HG02798 (cell line): ENCODE measurements around the gene FCHO1.

Experiments used
- ATAC-seq: cut with Tn5 transposase; IDR thresholded peaks from one replicate; pipeline ENCODE4 v1.9.1; 2021; ENCODE audit warnings: mild to moderate bottlenecking; ENCODE audit not compliant: unreplicated experiment, poor library complexity

The FCHO1 gene

DNA sequence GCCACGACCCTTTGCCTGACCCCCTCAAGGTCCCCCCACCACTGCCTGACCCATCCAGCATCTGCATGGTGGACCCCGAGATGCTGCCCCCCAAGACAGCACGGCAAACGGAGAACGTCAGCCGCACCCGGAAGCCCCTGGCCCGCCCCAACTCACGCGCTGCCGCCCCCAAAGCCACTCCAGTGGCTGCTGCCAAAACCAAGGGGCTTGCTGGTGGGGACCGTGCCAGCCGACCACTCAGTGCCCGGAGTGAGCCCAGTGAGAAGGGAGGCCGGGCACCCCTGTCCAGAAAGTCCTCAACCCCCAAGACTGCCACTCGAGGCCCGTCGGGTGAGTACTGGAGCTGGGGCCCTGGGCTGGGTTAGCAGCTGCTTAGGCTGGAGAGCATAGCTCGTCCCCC, 23.4 kb upstream of the FCHO1 start:
- no peak for ATAC-seq

DNA sequence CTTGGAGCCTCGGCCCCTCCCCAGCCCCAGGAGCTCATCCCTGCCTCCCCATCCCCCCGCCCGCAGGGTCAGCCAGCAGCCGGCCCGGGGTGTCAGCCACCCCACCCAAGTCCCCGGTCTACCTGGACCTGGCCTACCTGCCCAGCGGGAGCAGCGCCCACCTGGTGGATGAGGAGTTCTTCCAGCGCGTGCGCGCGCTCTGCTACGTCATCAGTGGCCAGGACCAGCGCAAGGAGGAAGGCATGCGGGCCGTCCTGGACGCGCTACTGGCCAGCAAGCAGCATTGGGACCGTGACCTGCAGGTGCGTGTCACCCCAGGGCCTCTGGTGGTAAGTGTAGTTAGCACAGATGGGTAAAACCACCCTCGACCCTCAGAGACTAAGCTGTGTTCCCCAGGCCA, 18.1 kb upstream of the FCHO1 start:
- no peak for ATAC-seq

DNA sequence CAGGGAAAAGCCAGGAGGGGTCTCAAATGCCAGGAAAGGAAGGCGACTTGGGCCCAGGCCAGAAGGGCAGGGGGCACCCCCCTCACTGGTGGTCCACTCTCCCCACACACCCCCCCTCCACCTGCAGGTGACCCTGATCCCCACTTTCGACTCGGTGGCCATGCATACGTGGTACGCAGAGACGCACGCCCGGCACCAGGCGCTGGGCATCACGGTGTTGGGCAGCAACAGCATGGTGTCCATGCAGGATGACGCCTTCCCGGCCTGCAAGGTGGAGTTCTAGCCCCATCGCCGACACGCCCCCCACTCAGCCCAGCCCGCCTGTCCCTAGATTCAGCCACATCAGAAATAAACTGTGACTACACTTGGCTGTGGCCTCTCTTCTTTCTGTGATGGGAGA, 17.1 kb upstream of the FCHO1 start:
- no peak for ATAC-seq

DNA sequence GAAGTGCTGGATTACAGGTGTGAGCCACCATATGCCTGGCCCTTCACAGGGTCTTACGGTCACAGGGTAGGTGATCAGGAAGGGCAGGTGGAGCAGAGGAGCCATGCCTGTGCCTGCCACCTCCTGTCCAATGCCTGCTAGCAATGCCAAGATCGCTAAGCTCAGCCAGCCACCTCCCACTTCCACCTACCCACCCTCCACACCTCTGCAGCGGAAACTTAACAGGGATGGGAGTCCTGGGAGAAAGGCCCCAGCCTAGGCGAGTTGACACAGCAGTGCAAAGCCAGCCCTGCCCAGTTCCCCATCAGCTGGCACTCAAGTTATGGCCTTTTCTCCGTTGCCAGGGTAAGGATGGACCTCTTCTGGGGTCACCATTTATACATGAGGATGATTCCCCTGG, 15.9 kb upstream of the FCHO1 start:
- ATAC-seq: no peak

DNA sequence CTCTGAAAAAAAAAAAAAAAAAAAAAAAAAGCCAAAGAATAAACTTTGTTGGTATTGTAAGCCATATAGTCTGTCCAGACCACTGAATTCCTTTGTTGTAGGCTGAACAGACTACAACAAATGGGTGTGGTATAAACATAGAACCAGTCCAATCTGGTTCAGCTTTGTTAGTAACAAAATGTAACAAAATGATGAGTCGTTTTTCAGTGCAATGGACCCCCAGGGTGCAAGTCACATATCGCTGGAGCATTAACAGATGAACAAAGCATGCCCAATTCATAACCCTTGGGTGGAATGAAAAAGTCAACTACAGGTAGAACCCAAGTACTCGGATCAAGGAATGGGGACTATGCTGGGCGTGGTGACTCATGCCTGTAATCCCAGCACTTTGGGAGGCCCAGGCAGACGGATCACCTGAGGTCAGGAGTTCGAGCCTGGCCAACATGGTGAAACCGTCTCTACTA, 13.6 kb upstream of the FCHO1 start:
- ATAC-seq: no peak

DNA sequence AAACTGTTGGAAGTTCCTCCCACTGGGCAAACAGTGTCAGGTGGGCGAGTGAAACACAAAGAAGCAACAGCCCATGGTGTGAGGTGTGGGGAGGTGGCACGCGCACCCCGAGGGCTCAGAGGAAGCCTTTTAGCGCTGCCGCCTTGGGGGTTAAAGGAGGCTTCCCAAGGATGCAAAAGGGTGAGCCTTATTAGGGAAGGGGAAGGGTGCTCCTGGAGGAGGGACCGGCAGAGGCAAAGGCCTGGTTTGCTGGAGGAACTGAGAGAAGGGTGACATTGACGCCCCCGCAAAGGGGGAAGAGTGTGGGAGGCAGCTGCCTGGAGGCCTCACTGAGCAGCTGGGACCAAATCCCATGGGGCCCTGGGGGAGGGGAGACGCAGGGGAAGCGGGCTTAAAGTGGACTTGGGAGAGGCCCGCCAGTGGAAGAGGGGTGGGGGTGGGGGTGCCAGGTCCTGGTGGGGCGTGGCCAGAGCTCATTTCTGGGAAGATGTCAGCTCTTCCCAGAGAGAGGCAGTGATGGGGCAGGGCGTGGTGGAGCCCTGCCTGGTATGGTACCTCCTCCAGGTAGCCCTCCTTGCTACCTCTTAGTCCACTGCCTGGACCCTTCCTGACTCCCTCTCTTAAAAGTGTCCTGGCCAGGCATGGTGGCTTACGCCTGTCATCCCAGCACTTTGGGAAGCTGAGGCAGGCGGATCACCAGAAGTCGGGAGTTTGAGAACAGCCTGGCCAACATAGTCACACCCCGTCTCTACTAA, 12.0 kb upstream of the FCHO1 start:
- ATAC-seq: no peak

DNA sequence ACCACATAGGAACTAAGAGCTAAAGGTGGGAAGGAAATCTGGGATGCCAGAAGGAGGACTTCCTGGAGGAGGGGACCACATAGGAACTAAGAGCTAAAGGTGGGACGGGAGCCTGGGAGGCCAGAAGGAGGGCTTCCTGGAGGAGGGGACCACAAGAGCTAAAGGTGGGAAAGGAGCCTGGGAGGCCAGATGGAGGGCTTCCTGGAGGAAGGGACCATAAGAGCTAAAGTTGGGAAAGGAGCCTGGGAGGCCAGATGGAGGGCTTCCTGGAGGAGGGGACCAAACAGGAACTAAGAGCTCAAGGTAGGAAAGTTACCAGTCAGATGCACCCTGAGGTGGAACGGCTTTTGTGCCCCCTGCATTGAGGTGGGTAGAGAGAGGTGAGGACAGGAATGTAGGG, 9.8 kb upstream of the FCHO1 start:
- no peak for ATAC-seq

DNA sequence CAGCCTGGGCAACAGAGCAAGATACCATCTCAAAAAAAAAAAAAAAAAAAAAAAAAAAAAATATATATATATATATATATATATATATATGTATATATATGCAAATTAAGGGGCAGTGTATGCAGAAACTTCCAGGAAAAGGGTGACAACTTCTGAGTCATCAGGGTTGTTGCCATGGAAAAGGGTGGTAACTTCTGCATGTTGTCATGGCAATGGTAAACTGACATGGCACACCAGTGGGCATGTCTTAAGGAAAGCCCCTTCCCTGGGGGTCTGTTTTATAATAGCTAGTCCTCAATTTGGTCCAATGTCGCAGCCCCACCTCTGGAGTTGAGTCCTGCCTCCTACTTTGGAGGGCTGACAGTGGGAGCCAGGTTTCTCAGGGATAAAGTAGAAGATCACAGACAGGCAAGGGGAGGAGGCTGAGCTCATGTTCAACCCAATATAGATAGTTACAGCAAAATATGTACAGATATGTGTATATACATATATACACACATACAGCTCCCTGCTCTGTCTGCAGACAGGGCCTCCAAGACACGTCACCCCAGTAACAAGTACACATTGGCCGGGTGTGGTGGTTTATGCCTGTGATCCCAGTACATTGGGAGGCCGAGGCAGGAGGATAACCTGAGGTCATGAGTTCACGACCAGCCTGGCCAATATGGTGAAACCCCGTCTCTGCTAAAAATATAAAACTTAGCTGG, 7.2 kb upstream of the FCHO1 start:
- no peak for ATAC-seq

DNA sequence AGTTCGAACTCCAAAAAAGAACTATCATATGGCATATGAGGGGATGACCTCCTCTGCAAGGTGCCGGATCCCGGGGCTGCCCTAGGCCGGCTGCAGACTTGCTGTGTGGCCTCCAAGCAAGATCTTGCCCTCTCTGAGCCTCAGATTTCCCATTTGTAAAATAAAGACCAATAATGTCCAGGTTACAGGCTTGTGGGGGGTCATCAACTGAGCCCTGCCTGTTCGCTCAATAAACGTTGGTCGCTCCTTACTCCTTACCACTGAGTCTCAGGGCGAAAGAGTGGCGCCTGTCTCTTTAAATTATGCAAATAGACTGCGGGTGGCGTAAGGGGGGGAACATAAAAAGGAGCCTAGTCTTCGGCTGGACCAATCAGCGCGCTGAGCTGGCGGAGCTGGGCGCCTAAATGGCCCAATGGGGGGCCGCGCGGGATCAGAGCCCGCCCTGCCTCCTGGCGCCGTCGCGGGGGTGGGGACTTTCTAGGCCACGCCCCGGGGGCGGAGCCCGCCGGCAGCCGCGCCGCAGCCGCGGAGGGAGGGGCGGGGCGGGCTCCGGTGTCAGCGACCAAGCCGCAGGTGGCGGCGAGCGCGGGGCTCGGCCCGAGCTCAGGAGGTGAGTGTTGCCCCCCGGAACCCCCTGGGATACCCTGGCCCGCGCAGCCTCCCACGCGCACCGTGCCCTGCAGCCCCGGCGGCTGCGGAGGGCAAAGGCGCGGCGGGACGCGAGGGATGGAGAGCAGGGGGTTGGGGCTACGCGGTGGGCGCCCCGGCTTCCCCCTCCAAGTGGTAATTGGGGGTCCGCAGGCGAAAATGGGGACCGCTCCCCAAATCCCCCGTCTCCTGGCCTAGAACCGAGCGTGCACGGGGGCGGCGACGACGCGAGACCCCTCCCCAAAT, 3.8 kb upstream of the FCHO1 start:
- peak; percentile 88 for ATAC-seq

DNA sequence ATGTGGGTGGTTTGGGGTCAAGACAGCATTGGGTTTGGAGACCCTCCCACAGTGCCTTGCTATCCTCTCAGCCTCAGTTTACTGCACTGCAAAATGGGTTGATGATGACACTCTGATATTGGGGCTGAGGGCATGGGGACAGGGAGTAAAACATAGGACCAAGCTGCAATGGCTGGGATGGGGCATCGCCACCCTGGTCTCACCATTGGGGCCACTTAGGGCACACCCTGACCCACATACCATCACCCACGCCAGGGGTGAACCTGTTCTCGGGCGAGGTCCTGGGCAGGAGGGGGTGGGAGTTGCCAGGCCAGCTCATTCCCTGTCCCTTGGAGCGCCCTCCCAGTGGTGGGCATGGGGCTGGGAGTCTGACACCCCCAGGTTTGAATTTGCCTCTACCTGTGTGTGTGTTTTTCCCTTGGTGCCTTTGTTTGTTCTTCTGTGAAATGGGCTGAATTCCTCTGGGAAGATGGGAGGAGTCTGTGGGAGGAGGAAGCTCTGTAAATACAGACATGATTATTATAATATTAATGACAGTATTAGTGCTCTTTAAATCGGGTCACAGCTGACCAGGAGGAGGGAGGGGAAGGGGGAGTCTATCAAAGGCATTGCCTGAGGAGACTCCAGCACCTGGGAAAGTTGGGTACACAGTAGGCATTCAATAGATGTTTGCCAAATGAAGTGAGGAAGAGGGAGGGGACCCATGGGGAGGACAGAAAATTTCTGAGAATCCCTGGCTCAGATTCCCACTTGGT, 2.2 kb upstream of the FCHO1 start:
- no peak for ATAC-seq

DNA sequence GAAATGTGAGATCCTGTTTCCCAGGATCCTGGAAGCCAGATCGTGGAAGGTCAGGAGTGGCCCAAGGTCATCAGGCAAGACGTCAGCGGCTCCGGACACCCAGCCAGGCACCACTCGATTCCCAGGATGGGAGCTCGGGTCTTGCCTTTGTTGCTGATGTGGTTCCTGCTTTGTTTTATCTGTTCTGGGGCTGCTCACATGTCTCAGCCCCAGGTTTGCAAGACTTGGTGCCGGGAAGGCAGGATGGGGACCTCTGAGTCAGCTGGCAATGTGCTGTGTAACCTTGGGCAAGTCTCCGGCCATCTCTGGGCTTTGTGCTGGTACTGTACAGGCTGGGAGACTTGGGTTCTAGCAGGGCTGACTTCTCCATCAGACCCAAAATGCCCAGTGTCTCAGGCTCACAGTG, 1.4 kb upstream of the FCHO1 start:
- no peak for ATAC-seq

DNA sequence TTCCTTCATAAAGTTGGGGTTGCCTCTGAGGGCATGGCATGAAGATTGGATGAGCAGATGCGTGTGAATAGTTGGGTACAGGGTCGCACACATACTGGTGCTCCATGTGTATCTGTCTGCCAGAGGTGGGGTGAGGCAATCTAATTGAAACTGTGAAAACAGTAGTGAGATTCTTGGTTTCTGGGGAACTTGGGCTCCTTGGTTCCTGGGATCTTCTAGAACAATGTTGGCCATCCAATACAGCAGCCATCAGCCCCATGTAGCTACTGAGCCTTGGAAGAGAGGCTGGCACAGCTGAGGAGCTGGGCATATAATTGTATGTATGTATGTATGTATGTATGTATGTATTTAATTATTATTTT, 616 bp downstream of the FCHO1 start:
- no peak for ATAC-seq

DNA sequence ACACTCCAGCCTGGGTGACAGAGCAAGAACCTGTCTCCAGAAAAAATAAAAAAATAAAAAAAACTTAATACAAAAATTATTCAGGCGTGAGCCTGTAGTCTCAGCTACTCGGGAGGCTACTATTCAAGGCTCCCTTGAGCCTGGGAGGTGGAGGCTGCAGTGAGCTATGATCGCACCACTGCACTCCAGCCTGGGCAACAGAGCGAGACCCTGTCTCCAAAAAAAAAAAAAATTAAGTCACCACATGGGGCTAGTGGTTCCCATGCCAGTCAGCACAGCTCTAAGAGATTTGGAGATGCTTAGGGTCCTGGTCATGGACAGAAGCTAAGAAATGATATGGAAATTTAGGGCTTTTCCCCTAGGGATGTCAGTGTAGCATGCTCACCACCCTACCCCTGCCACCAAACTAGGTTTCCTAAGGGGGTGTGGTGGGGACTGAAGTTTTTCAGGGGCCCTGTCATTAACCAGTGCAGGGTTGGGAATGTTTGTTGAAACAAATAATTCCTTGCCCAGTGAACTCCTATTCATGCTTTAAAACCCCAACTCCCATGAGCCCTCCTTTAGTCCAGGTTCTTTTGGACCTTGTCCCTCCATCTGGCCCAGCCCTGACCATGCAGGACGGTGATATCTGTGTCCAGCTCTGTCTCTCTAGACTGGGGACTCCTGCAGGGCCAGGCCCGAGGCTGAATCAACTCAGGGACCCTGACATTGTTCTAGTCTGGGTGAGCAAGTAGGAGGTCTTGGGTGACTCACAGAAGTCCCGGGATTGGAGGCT, 1.8 kb downstream of the FCHO1 start:
- no peak for ATAC-seq

DNA sequence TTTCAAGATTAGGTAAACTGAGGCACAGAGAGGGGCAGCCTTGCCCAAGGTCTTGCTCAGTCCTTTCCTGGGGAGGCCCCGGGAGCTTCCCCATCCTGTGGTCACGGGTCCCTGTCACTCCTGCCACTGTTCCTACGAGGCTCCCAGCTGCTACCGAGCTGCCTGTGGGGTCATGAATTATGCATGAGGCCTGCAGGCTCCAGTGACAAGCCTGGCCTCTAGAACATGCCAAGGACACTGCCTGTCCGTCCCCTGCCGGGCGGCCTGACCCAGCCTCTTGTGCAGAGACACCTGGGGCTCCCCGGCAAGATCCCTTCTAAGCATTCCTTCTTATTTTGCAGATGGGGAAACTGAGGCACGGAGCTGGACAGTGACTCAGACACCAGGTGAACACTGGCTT, 2.7 kb downstream of the FCHO1 start:
- ATAC-seq: no peak

DNA sequence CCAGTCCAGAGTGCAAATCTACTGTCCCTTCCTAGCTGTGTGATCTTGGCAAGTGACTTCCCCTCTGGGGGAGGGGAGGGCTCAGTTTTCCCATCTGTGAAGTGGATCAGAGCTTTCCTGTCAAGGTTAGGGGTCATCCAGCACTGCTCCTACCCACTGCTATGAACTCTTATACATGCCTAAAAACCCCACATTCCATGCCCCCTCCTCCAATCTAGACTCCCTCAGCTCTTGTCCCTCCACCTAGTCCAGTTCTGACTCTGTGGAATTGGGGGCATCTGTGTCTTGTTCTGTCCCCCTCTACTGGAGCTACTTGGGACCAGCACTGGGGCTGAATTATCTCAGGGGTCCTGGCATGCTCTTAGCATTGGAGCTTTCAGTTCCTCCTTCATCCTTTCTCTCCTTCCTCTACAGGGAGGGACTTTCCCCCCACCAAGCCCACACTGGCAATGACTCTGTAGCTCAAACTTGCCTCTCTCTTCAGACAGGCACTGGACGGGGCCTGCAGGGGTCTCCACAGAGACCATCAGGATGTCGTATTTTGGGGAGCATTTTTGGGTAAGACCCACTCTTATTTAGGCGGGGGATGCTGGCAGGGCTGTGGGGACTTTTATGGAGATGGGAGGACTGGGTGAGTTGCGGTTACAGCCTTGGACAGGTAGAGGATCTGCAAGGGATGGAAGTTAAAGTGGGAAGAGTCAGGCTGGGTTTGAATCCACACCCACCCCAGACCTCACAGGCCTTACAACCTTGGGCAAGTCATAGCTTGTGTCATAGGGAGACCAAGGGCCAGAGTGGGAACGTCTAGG, 3.6 kb downstream of the FCHO1 start:
- ATAC-seq: peak; percentile 48

DNA sequence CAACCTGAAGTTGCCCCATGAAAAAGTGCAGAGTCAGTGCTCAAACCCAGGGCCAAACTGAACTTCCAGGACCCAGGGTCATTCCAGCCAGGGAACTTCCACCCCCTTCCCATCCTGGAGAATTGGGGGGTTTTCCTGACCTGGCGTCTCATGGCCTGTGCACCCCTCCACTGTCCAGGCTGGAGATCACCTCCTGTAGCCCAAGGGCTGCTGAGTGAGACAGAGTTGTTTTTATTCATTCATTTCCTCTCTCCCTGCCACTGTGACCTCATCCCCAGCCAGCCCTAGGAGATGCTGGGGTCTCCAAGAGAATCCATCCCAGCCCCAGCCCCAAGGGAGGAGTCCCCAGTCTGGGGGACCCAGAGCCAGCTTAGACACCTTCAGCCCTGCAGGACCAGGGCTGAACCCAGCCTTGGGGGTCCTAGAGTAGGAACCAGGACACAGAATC, 4.2 kb downstream of the FCHO1 start:
- no peak for ATAC-seq

DNA sequence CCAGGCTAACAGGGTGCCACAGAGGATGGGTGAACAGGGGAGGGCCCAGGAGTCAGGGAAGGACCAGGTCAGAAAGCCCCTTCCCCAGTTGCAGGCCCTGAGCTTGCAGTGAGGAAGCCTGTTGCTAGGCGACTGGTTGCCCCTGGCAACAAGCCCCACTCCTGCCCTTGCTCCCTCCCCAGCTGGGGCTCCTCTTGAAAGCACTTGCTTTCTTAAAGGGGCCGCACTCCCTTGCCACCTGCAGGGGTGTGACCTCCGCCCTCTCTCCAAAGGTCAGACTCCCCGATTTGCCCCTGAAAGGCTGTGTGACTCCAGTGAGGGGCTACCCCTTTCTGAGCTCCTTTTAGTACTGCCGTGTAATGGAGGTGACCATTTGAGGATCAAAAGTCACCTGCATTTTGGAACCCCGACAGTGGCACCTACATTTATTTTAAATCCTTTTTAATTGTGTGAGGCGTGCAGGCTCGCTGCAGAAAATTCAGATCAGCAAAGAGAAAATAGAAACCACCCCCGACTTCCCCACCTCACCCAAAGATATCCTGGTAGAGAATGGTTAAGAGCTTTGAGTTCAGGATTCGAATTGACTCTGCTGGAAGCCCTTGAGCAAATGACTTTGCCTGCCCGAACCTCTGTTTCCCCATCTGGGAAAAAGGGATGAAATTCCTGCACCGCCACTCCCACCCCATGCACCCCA, 4.8 kb downstream of the FCHO1 start:
- peak; percentile 42 for ATAC-seq

DNA sequence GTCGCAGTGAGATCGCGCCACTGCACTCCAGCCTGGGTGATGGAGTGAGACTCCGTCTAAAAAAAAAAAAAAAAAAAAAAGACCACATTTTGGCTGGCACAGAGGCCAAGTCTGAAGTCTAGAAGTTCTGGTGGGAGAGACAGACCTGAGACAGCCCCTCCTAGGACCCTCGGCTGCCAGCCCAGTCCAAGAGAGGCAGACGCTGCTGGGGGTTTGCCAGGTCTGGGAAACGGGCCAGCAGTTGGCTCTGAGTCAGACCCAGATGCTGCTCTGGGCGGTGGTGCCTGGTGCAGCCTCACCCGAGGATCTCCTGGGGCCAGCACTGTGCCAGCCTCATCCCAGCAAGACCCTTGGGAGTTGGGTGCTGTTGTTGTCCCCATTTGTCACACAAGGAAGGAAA, 5.8 kb downstream of the FCHO1 start:
- no peak for ATAC-seq
